ENCODE data around the gene ZBTB25. TPM values are rescaled to one million over a fixed set of nuclear protein-coding genes. Genes with fewer than 3 reads are reported as not detected.
A peak's percentile ranks its signal among the peaks of the same experiment; 100 is the strongest.
"Not testable (repeated sequence)": the region's sequence is repeated elsewhere in the genome, so short reads cannot be mapped to it uniquely, and the experiment has no call there.

ZBTB25 gene
- total RNA-seq, 2 experiments from 2014 or later = 22.6 to 23.5 TPM

DNA sequence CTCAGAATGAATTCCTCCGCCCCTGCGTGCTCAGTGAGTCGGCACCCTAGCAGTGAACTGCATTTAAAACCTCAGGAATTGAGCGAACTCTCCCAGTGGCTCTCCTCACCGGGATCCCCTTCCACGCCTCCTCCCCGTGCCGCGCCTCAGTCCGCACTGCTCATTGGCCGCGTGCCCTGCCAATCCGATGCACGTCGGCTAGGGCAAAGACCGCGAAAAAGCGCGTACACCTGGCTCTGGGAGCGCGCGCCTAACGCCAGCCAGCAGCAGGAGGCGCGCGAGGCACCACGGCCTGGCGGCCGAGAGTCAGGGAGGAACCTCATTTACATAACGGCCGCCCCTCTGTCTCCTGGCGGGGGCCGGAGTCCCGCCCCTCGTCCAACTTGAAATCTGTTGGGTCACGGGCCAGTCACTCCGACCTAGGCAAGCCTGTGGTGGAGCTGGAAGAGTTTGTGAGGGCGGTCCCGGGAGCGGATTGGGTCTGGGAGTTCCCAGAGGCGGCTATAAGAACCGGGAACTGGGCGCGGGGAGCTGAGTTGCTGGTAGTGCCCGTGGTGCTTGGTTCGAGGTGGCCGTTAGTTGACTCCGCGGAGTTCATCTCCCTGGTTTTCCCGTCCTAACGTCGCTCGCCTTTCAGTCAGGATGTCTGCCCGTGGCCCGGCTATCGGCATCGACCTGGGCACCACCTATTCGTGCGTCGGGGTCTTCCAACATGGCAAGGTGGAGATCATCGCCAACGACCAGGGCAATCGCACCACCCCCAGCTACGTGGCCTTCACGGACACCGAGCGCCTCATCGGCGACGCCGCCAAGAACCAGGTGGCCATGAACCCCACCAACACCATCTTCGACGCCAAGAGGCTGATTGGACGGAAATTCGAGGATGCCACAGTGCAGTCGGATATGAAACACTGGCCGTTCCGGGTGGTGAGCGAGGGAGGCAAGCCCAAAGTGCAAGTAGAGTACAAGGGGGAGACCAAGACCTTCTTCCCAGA is 36.9 kb upstream of the ZBTB25 start, which contains the start of gene HSPA2:
TSS of gene HSPA2 (plus strand) at position 534 of the 995 bp plus-strand sequence. CDS start at position 643, 109 bp downstream.
- peaks cover 2% of the 10 kb centered on the region for H3K9me3 Mint-ChIP-seq
- intact Hi-C loops (cut with micrococcal nuclease) = loop anchor here (1.0 to 10.0 kb wide), 8 partner anchors 9 to 686 kb away; partner anchors contain the start of genes AKAP5, FNTB, MTHFD1 and PPP1R36
- H3K27me3 Mint-ChIP-seq (ENCODE audit: low read depth) = peaks cover 22% of the 10 kb centered on the region

DNA sequence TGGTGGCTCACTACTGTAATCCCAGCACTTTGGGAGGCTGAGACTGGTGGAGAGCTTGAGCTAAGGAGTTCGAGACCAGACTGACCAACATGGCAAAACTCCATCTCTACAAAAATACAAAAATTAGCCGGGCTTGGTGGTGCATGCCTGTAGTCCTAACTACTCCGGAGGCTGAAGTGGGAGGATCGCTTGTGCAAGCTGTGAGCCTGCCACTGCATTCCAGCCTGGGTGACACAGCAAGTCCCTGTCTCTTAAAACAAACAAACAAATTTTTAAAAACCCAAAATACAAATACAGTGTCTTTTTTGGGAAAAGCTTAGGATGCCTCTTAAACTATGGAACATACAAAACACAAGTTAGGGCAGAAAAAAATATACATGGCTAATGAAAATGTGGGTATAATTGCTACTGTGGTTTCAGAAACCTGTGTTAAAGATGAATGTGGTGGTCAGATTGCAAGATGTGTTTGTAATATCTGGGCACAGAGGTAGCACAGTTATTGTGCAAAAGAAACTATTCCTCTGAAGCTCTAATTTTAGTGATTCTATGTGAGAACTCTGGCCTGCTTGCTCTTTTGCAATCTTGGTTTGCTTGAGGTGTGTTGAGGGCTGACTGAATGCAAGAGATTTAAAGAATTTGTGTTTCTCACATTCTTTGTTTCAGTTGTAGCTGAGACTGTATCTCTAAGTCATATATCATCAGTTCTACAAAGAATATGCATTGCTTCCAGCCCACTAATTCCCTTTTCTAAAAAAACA is 33.0 kb upstream of the ZBTB25 start:
- Mint-ChIP-seq H3K27me3 (ENCODE audit: low read depth) (peaks cover 11% of the 10 kb centered on the region), H3K4me1 (ENCODE audit: low read depth) (peaks cover 20% of the 10 kb centered on the region), H3K27ac (no peak overlapping the region), H3K4me3 (no peak overlapping the region), H3K9me3 (peaks cover 2% of the 10 kb centered on the region), H3K36me3 (ENCODE audit: low read depth) (peaks cover 6% of the 10 kb centered on the region)
- intact Hi-C loops (cut with micrococcal nuclease) = no loop called here
- DNase-seq = no peak
- CTCF ChIA-PET = interaction anchor here (0.9 to 1.6 kb wide), 3 partner anchors 15 to 355 kb away, joined by 3 to 4 read pairs (median 4); no protein-coding TSS in a partner anchor

More for the DNA sequence above, 36.9 kb upstream of the ZBTB25 start, which contains the start of gene HSPA2:
- CTCF ChIA-PET = interaction anchor here (0.7 to 3.5 kb wide), 10 partner anchors 9 to 102 kb away, joined by 3 to 15 read pairs (median 4); partner anchors contain the start of gene PPP1R36
- DNase-seq = peak; percentile 97
- Mint-ChIP-seq H3K4me3 (peak within 1 kb of the TSS; percentile 92), H3K27ac (peak within 1 kb of the TSS; percentile 83), H3K36me3 (ENCODE audit: low read depth) (peaks cover 6% of the 10 kb centered on the region), H3K4me1 (ENCODE audit: low read depth) (peaks cover 30% of the 10 kb centered on the region)

DNA sequence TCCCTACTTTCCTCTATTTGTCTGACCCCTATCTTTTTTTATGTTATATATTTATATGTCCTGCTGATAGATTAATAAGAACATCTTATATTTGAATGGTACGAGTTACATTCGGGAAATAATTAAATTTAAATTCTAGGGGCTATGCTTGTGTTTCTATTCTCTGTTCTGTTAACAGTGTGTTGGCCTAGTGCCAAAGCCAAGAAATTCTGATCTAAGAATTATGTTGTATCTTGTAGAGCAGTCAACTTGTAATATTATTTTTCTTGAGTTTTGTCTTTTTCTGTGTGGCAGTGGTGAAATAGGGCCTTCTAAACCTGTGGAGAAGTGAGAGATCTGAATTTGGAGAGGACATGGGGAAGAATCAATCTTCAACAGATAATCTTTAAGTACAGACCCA is 27.9 kb upstream of the ZBTB25 start:
- H3K27ac Mint-ChIP-seq = no peak overlapping the region
- no peaks in the 10 kb centered on the region for H3K27me3 Mint-ChIP-seq (ENCODE audit: low read depth)
- peaks cover 4% of the 10 kb centered on the region for H3K36me3 Mint-ChIP-seq (ENCODE audit: low read depth)
- no peak overlapping the region for H3K4me3 Mint-ChIP-seq
- CTCF ChIA-PET = interaction anchor here (1.0 kb wide), 1 partner anchor 290 kb away, joined by 3 read pairs; no protein-coding TSS in a partner anchor
- intact Hi-C loops (cut with micrococcal nuclease) = no loop called here
- DNase-seq = no peak
- peaks cover 7% of the 10 kb centered on the region for H3K4me1 Mint-ChIP-seq (ENCODE audit: low read depth)
- H3K9me3 Mint-ChIP-seq = peaks cover 2% of the 10 kb centered on the region

DNA sequence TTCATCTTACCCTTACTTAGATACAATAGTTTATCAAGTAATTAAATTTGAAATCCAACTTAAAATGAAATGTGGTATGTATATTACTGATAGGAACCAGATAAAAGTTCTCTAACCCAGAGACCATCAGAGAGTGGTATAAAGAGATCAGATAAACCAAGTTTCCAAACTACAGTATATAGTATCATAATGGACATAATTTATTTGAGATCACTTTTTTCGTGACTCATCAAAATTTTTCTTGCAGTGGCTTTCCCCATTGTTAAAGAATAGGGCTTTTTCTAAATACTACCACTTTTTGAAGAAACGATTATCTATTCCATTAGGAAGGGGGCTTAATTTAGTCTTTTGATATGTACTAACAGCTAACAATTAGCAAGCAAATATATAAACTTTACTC is 21.7 kb upstream of the ZBTB25 start:
- intact Hi-C loops (cut with micrococcal nuclease) = no loop called here
- Mint-ChIP-seq H3K27me3 (ENCODE audit: low read depth) (no peaks in the 10 kb centered on the region), H3K4me1 (ENCODE audit: low read depth) (peaks cover 8% of the 10 kb centered on the region), H3K36me3 (ENCODE audit: low read depth) (peaks cover 6% of the 10 kb centered on the region), H3K4me3 (no peak overlapping the region), H3K27ac (no peak overlapping the region), H3K9me3 (no peaks in the 10 kb centered on the region)
- DNase-seq = no peak
- CTCF ChIA-PET = no interaction called here

DNA sequence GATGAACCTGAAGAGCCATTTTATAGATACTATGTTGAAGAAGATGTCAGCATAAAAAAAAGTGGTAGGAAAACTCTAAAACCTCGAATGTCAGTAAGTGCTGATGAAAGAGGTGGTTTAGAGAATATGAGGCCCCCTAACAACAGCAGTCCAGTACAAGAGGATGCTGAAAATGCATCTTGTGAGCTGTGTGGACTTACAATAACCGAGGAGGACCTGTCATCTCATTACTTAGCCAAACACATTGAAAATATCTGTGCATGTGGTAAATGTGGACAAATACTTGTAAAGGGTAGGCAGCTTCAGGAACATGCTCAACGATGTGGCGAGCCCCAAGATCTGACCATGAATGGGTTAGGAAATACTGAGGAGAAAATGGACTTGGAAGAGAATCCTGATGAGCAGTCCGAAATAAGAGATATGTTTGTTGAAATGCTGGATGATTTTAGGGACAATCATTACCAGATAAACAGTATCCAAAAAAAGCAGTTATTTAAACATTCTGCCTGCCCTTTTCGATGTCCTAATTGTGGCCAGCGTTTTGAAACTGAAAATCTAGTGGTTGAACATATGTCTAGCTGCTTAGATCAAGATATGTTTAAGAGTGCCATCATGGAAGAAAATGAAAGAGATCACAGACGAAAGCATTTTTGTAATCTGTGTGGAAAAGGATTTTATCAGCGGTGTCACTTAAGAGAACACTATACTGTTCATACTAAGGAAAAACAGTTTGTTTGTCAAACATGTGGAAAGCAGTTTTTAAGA is 19.1 kb upstream of the ZBTB25 start:
- peaks cover 6% of the 10 kb centered on the region for H3K36me3 Mint-ChIP-seq (ENCODE audit: low read depth)
- H3K27ac Mint-ChIP-seq = no peak overlapping the region
- H3K9me3 Mint-ChIP-seq = no peaks in the 10 kb centered on the region

DNA sequence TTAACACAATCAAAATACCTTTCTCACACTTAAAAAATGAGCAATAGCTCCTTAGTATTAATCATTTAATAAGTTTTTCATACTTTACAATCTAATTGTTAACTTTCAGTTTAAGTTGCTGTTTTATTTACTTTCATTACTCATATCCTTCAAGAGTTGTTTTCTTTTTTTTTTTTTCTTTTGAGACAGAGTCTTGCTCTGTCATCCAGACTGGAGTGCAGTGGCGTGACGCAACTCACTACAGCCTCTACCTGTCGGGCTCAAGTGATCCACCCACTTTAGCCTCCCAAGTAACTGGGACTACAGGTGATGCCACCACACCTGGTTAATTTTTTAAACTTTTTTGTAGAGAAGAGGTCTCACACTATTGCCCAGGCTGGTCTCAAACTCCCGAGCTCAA is 17.1 kb upstream of the ZBTB25 start:
- peaks cover 20% of the 10 kb centered on the region for H3K4me1 Mint-ChIP-seq (ENCODE audit: low read depth)

More for the DNA sequence above, 19.1 kb upstream of the ZBTB25 start:
- no peak for DNase-seq
- intact Hi-C loops (cut with micrococcal nuclease) = no loop called here
- CTCF ChIA-PET = interaction anchor here (1.1 to 1.5 kb wide), 2 partner anchors 12 to 15 kb away, joined by 3 read pairs; no protein-coding TSS in a partner anchor
- Mint-ChIP-seq H3K27me3 (ENCODE audit: low read depth) (no peaks in the 10 kb centered on the region), H3K4me1 (ENCODE audit: low read depth) (peaks cover 9% of the 10 kb centered on the region), H3K4me3 (no peak overlapping the region)

DNA sequence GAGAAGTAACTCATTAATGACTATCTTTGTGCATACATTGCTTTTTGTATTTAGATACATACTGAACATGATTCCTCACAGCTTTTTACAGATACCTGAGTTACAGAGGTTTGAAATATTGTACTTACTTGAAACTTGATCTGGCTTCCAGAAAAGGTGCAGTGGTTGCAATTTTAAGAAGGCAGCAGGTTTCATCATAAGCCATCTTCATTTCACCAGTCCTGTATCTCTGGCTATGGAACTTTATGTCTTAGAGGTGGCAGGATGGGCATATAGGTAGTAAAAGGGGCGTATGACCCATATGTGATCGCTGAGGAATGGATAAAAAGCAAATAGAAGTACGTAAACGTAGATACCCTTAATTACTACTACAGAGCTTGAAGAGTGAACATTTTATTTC is 14.6 kb upstream of the ZBTB25 start:
- H3K36me3 Mint-ChIP-seq (ENCODE audit: low read depth) = no peaks in the 10 kb centered on the region
- no peak overlapping the region for H3K4me3 Mint-ChIP-seq
- H3K4me1 Mint-ChIP-seq (ENCODE audit: low read depth) = peaks cover 32% of the 10 kb centered on the region
- CTCF ChIA-PET = interaction anchor here (0.8 to 1.3 kb wide), 2 partner anchors 88 to 118 kb away, joined by 3 to 7 read pairs; no protein-coding TSS in a partner anchor
- intact Hi-C loops (cut with micrococcal nuclease) = no loop called here
- no peaks in the 10 kb centered on the region for H3K9me3 Mint-ChIP-seq
- H3K27ac Mint-ChIP-seq = no peak overlapping the region
- DNase-seq = no peak
- no peaks in the 10 kb centered on the region for H3K27me3 Mint-ChIP-seq (ENCODE audit: low read depth)

More for the DNA sequence above, 17.1 kb upstream of the ZBTB25 start:
- H3K36me3 Mint-ChIP-seq (ENCODE audit: low read depth) = no peaks in the 10 kb centered on the region
- no peaks in the 10 kb centered on the region for H3K9me3 Mint-ChIP-seq
- DNase-seq = no peak
- H3K4me3 Mint-ChIP-seq = no peak overlapping the region
- intact Hi-C loops (cut with micrococcal nuclease) = no loop called here
- no peak overlapping the region for H3K27ac Mint-ChIP-seq
- no peaks in the 10 kb centered on the region for H3K27me3 Mint-ChIP-seq (ENCODE audit: low read depth)
- CTCF ChIA-PET = interaction anchor here (0.9 to 2.9 kb wide), 2 partner anchors 10 to 14 kb away, joined by 3 to 16 read pairs; no protein-coding TSS in a partner anchor

DNA sequence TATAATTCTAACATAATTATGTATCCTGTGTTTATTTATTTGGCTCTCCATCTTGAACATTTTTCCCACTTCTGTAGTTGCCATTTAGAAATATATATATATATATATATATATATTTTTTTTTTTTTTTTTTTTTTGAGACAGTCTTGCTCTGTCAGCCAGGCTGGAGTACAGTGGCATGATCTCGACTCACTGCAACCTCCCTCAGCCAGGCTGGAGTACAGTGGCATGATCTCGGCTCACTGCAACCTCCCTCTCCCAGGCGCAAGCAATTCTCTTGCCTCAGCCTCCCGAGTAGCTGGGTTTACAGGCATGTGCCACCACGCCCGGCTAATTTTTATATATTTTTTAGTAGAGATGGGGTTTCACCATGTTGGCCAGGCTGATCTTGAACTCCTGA is 14.0 kb upstream of the ZBTB25 start:
- intact Hi-C loops (cut with micrococcal nuclease); H3K4me3 Mint-ChIP-seq; H3K27ac Mint-ChIP-seq; H3K27me3 Mint-ChIP-seq (ENCODE audit: low read depth); DNase-seq; H3K9me3 Mint-ChIP-seq; H3K36me3 Mint-ChIP-seq (ENCODE audit: low read depth): not testable (repeated sequence)
- H3K4me1 Mint-ChIP-seq (ENCODE audit: low read depth) = peaks cover 34% of the 10 kb centered on the region
- CTCF ChIA-PET = interaction anchor here (0.6 to 1.3 kb wide), 2 partner anchors 88 to 170 kb away, joined by 3 to 7 read pairs; no protein-coding TSS in a partner anchor

DNA sequence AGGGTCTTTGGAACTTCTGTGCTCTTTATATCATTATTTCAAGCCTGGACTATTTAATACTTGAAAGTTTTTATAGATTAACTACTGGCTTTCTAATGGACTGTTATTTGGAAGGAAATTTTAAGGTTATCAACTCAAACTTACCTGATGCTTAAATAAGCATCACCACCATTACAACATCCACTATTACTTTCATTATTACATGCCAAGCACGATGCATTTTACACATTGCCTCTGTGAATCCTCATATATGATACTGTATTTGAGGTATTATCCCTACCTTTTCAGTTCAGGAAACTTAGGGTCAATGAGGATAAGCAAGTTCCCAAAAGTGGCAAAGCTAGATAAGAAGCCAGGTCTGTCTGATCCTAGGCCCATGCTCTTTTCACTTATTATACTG is 13.3 kb upstream of the ZBTB25 start:
- CTCF ChIA-PET = interaction anchor here (0.6 to 0.9 kb wide), 2 partner anchors 85 to 170 kb away, joined by 3 read pairs; no protein-coding TSS in a partner anchor
- Mint-ChIP-seq H3K36me3 (ENCODE audit: low read depth) (no peaks in the 10 kb centered on the region), H3K9me3 (no peaks in the 10 kb centered on the region), H3K4me3 (no peak overlapping the region), H3K27ac (no peak overlapping the region), H3K27me3 (ENCODE audit: low read depth) (no peaks in the 10 kb centered on the region), H3K4me1 (ENCODE audit: low read depth) (peaks cover 39% of the 10 kb centered on the region)
- no peak for DNase-seq
- intact Hi-C loops (cut with micrococcal nuclease) = no loop called here

DNA sequence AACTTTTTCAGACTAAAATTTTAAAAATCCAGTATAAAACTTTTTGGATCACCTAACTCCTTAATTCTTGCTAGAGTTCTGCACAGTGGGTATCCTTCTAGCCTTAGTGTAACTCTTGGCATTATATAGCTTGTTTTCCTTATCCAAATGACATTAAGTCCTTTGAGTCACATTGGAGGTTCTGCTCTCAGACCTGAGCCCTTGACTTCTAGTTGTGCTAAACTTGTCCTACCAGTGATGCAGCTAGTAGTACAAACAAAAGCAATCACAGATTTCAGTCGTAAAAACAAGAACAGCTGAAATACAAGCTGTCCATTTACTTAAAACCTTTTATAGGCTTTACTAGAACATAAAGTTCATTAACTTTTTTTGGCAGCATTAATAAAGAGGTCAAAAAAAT is 11.4 kb upstream of the ZBTB25 start:
- intact Hi-C loops (cut with micrococcal nuclease) = no loop called here
- H3K4me3 Mint-ChIP-seq = no peak overlapping the region
- H3K27me3 Mint-ChIP-seq (ENCODE audit: low read depth) = no peaks in the 10 kb centered on the region
- H3K27ac Mint-ChIP-seq = no peak overlapping the region
- peaks cover 53% of the 10 kb centered on the region for H3K4me1 Mint-ChIP-seq (ENCODE audit: low read depth)
- H3K36me3 Mint-ChIP-seq (ENCODE audit: low read depth) = peaks cover 1% of the 10 kb centered on the region
- CTCF ChIA-PET = interaction anchor here (0.6 to 1.6 kb wide), 5 partner anchors 21 to 122 kb away, joined by 3 to 6 read pairs (median 4); no protein-coding TSS in a partner anchor
- H3K9me3 Mint-ChIP-seq = no peaks in the 10 kb centered on the region
- no peak for DNase-seq

DNA sequence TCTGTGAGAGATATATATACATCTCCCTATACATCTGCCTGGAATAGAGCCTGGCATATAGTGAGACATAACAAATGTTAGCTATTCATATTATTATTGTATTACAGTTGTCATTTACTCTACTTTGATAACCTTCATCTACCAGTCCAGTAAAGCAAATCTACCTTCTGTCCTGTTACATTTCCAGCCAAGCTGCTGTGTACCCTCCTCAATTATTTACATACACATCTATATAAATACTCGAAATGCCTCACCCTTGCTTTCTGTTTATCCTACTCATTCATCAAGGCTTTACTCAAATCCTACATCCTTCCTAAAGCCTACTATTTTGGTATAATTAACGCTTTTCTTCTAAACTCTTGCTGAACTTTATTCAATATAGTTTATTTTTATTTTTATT is 9.6 kb upstream of the ZBTB25 start:
- CTCF ChIA-PET = interaction anchor here (1.2 kb wide), 1 partner anchor 124 kb away, joined by 3 read pairs; no protein-coding TSS in a partner anchor
- DNase-seq = no peak
- intact Hi-C loops (cut with micrococcal nuclease) = loop anchor here (5.0 kb wide), 1 partner anchor 66 kb away; no protein-coding TSS in a partner anchor
- Mint-ChIP-seq H3K27ac (no peak overlapping the region), H3K4me3 (no peak overlapping the region), H3K36me3 (ENCODE audit: low read depth) (peaks cover 1% of the 10 kb centered on the region), H3K27me3 (ENCODE audit: low read depth) (no peaks in the 10 kb centered on the region), H3K4me1 (ENCODE audit: low read depth) (peaks cover 69% of the 10 kb centered on the region), H3K9me3 (no peaks in the 10 kb centered on the region)

All from activated naive CD4-positive, alpha-beta T cell treated with anti-CD3 and anti-CD28 coated beads for 36 hours (primary cell).